HG03457 (cell line): Measurements from ENCODE around the gene SMYD4.

Experiments used
- ATAC-seq: cut with Tn5 transposase; IDR thresholded peaks from one replicate; pipeline ENCODE4 v1.9.1; 2021; ENCODE audit warnings: moderate number of reproducible peaks; ENCODE audit not compliant: unreplicated experiment

Gene SMYD4

GRCh38 chr17:1735418-1735817 lies 94.3 kb downstream of the SMYD4 start:
- no peak for ATAC-seq

- ATAC-seq = no peak
Measured at GRCh38 chr17:1733759-1734158, 95.9 kb downstream of the SMYD4 start.

DNA sequence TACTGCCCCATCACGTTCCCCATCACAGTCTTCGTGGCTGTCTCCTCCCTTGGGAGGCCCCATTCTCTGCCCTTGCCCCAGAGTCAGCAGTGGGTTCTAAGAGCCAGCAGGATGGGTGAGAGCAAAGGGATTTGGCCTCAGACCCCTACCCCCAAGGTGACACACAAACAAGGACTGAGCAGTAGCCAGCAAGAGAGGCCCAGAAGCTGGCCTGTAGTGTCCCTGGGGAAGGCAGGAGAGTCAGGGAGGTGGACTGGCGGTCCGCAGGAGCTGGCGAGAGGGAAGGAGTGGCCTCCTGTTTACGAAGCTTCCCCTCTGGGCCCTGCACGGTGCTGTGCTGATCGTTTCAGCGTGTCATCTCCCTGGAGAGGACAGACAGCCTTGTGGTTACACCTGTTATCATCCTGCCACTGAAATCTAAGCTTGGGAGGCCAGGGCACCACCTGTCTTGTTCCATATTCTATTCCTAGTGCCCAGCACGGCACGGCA lies 96.8 kb downstream of the SMYD4 start:
- ATAC-seq = no peak

- ATAC-seq = no peak
Measured at GRCh38 chr17:1732241-1732832, 97.4 kb downstream of the SMYD4 start.

DNA sequence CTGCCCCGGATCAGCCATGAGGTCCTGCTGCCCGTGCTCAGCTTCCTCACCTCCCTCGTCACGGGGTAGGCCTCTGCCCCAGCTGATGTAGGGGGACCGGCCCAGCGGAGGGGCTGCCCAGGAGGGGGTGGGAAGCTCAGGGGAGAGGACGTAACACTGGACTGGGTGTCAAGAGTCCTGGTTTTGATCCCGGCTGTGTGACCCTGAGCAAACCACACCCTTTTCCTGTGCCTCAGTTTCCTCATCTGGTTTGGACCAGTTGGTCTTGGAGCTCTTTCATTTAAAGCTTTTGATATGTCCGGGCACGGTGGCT lies 98.6 kb downstream of the SMYD4 start:
- ATAC-seq = no peak

- ATAC-seq = no peak
Measured at GRCh38 chr17:1730326-1731193, 99.1 kb downstream of the SMYD4 start.

DNA sequence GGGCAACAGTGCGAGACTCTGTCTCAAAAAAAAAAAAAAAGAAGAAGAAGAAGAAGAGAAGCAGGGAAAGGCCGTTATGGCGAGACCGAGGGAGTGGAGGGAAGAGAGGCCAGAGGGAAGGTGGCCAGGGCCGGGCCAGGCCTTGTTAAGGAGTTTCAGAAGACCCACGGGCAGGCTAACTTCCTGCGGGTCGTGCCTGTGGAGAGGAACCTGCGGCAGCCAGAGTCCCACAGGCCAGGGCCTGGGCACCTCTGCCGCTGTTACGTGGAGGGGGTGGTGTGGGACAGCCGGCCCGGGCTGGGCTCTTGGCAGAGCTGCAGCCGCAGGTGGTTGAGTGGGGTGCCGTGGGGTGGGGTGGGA lies 99.8 kb downstream of the SMYD4 start:
- ATAC-seq = no peak
